T-helper 1 cell (primary cell): ENCODE data around the gene MARCHF5.
A peak's percentile ranks its signal among the peaks of the same experiment; 100 is the strongest.
"Not testable (repeated sequence)": the region's sequence is repeated elsewhere in the genome, so short reads cannot be mapped to it uniquely, and the experiment has no call there.

Experiments
- DNase-seq, 5 donors: peaks; one replicate each; pipeline ENCODE4 v3.0.0-alpha.2; 2012 to 2020

MARCHF5 gene

DNA sequence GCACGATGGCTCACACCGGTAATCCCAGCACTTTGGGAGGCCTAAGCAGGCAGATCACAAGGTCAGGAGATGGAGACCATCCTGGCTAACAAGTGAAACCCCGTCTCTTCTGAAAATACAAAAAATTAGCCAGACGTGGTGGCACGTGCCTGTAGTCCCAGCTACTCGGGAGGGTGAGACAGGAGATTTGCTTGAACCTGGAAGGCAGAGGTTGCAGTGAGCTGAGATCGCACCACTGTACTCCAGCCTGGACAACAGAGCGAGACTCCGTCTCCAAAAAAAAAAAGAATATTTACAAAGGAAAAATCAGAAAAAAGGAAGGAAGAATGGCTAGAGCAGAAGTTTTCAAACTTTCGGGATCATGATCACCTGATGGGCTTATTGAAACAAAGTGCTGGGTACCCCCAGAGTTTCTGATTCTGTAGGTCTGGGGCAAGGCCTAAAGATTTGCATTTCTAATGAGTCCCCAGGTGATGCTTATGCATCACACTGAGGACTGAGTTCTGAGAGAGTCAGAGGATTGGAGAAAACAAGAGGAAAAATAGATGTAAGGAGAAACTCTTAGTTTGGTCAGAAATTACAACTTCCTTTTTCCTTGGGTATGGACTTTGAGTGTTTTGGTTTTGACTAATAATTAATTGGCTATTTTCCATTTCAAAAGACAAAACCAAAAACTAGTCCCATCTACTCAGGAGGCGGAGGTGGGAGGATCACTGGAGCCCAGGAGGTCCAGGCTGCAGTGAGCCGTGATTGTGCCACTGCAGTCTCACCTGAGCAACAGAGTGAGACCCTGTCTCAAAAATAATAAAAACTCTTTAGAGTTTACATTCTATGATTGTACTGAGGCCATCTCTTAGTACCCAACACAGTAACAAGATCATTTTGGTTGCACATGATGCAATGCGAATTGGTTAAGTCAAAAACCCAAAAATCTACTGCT, 14.4 kb downstream of the MARCHF5 start:
- no peak for DNase-seq

DNA sequence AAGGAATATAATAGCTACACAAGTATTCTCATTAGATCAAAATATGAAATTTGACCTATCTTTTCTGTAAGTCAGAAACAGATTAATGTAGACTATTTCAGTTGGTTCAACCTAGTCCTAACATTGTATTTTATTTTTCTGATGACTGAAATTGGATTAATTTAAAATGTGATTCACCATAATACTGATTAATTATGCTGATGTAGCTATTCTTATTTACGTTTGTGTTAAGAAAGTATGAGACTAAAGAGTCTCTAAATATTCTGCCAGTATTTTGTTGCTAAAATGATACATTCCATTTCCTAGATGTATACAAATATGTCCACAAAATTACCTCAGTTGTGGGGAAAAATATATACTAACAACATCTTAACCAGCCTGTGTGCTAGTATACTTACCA, 18.3 kb downstream of the MARCHF5 start:
- no peak for DNase-seq

DNA sequence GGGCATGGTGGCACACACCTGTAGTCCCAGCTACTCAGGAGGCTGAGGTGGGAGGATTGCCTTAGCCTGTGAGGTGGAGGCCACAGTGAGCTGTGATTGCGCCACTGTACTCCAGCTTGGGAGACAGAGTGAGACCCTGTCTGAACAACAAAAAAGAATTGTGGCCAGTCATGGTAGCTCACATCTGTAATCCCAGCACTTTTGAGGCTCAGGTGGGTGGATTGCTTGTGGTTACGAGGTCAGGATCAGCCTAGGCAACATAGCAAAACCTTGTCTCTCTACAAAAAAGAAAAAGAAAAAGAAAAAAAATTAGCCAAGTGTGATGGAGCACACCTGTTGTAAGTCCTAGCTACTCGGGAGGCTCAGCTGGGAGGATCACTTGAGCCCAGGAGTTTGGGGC, 22.8 kb downstream of the MARCHF5 start:
- no peak for DNase-seq

DNA sequence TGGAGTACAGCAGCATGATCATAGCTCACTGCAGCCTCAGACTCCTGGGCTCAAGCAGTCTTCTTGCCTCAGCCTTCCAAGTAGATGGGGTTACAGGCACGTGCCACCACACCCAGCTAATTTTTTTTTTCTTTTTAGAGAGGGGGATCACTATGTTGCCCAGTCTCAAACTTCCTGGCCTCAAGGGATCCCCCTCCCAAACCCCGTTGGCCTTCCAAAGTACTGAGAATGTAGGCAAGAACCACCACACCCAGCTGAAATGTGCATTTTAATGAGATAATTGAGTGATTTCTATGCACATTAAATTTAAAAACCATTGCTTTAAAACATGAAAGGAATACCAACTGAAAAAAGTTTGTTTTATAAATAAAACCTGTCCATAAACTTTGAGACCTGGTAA, 25.6 kb downstream of the MARCHF5 start:
- DNase-seq: no peak

DNA sequence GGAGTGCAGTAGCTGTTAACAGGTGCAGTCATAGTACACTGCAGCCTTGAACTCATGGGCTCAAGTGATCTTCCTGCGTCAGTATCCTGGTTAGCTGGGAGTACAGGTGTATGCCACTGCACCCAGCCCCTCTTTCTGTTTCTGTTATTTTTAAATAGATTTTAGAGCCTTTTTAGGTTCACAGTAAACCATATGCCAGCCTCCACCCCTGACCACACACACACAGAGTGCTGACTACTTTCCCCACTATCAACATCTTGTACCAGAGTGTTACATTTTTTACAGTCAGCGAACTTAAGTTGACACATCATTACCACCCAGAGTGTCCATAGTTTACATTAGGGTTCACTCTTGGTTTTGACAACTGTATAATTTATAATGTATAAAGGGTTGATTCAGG, 32.1 kb downstream of the MARCHF5 start:
- no peak for DNase-seq

DNA sequence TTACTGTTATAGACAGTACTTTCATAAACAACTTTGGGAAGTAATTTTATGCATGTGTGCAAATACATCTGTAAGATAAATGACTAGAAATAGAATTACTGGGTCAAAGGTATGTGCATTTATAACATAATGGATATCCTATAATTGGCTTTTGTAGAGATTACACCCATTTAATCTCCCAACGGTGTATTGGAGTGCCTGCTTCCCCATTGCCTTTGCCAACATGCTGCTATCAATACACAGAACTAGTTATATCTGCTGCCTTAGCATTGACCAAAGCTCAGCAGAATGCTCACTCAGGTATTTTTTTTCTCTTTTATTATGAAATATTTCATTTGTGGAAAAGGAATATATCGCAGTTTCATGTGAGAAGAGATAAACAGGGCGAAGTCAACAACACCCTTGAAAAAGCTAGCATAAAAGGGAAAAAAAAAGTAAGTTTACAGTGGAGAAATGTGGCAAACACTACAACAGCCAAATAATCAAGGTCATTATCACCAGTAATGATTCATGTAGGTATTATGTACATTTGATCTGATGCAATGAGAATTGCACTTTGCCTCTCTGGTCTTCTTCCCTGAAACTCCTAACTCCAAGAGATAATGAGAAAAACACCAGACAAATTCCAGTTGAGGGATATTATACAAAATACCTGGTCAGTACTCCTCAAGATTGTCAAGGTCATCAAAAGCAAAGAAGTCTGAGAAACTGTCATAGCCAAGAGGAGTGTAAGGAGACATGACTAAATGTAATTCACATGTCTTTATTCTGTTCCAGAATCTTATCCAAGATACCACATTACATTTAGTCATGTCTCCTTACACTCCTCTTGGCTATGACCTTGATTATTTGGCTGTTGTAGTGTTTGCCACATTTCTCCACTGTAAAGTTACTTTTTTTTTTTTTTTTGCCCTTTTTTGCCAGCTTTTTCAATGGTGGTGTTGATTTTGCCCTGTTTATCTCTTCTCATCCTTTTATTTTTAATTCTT, 36.8 kb downstream of the MARCHF5 start:
- no peak for DNase-seq

DNA sequence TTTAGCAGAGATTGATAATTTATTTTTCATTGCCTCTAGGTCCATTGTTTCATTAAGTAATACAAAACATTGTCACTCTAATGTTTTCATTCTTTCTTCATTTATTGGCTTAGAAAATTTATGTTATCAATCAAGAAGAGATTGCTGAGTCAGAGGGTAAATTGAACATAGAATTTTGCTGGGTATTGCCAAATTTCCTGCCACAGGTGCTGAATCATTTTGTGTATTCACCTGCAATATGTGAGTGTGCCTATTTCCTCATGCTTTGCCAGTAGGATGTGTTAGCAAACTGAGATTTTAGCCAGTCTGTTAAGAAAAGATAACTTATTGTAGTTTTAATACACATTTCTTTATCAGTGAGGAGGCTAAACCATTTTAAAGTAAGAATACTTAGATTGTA, 38.0 kb downstream of the MARCHF5 start:
- no peak for DNase-seq

DNA sequence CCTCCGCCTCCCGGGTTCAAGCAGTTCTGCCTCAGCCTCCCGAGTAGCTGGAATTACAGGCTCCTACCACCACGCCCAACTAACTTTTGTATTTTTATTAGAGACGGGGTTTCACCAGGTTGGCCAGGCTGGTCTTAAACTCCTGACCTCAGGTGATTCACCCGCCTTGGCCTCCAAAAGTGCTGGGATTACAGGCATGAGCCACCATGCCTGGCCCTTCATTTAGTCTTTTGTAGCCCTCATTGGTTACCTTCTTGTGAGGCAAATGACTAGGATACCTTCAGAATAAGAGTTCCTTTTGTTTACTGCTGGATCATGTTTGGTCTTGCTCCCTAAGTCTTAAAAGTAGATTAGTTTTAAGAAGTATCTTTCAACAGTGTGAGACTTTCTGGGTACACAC, 39.0 kb downstream of the MARCHF5 start:
- DNase-seq: not testable (repeated sequence)

DNA sequence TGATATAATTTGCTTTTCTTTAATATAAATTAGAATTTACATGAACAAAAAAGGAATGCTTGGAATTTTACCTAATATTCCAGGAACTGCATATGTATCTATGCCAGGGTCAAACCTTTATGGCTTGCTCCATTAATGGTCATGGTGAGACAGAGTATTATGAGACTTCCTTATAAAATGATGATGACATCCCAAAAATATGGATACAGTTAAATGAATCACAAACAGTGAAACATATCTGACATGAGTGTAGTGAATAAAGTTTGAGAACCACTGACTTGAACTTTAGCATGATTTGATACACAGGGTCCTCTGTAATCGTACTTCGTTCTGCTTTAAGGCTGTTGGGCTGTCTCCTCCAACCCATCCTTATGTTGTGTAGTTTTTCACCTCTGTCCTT, 51.8 kb downstream of the MARCHF5 start:
- no peak for DNase-seq

DNA sequence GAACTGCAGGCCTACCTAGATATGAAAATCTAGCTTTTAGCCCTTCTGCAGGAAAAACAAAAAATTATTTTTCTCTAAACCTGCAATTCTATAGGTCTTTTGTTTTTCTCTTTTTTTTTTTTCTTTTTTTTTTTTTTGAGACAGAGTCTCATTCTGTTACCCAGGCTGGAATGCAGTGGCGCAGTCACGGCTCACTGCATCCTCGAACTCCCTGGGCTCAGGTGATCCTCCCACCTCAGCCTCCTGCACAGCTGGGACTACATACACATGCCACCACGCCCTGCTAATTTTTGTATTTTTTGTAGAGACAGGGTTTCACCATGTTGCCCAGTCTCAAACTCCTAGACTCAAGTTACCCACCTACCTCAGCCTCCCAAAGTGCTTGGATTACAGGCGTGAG, 54.6 kb downstream of the MARCHF5 start:
- DNase-seq: not testable (repeated sequence)

DNA sequence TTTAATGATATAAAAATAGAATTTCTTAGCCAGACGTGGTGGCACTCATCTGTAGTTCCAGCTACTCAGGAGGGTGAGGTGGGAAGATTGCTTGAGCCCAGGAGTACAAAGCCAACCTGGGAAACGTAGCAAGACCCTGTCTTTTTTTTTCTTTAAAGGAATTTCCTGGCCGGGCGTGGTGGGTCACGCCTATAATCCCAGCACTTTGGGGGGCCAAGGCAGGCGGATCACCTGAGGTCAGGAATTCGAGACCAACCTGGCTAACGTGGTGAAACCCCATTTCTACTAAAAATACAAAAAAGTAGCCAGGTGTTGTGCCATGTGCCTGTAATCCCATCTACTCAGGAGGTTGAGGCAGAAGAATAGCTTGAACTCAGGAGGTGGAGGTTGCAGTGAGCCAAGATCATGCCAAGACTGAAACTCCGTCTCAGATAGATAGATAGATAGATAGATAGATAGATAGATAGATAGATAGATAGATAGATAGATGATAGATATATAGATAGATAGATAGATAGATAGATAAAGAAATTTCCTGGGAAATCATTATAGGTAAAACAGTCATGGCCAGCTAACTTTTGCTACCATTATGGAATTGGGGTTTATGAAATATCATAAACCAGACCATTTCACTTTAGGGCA, 56.2 kb downstream of the MARCHF5 start:
- DNase-seq: not testable (repeated sequence)

DNA sequence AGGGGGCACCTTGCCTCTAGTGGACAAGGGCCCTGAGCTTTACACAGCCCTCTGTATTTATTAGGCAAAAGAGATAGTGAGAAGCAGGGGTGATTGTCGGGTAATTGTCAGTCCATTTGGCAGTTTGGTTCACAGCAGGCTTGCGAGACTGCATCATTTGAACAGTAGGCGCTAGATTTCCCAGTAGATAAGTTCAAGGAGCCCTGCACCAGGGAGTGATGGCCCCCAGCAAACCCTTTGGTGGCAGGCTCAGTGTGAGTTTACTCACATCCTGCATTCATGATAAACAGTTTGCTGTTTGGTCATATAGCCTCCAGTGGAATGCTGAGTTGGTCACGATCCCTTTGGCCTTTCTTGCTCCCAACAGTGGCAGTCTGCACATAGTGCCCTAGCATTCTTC, 59.4 kb downstream of the MARCHF5 start:
- DNase-seq: no peak

DNA sequence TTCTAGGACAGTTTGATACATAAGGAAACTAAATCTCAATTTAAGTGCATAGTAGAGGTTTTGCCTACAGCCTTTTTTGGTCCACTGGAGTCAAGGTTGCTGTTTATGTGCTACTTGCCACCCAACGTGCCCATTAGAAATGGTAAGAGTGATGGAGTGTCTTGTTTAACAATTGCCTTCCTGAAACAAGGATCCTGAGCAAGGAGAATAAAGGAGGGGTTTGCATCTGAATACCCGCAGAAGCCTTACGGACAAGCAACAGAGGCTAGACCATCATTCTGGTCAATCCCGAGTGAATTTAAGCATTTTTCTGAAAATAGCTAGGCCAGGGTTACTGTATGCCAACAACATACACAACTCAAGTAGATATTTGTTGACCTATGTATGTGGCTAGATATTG, 63.6 kb downstream of the MARCHF5 start:
- DNase-seq: no peak

DNA sequence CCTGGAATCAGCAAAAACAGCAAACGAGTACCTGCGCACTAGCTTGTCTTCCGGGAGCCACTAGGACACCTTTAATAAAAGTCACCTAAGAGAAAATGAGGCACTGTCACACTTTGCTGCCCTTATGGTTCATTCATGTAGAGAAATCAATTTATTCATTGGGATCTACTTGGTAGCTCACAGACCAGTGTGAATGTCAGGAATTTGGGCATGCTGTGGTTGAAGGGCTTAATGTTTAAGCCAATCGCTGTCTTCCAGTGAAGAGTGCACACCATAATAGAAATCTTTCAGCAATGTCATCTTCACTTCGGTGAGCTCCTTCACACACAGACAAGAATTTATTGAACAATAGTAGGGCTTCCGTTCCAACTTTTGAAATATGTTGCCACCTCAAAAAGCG, 65.1 kb downstream of the MARCHF5 start:
- no peak for DNase-seq

DNA sequence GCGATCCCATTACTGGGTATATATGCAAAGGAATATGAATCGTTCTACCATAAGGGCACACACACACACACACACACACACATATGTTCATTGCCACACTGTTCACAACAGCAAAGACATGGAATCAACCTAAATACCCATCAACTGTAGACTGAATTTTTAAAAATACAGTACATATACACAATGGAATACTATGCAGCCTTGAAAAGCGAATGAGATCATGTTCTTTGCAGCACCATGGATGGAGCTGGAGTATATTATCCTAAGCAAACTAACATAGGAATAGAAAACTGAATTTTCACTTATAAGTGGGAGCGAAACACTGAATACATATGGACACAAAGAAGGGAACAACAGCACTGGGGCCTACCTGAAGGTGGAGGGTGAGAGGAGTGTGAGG, 72.5 kb downstream of the MARCHF5 start:
- DNase-seq: no peak

DNA sequence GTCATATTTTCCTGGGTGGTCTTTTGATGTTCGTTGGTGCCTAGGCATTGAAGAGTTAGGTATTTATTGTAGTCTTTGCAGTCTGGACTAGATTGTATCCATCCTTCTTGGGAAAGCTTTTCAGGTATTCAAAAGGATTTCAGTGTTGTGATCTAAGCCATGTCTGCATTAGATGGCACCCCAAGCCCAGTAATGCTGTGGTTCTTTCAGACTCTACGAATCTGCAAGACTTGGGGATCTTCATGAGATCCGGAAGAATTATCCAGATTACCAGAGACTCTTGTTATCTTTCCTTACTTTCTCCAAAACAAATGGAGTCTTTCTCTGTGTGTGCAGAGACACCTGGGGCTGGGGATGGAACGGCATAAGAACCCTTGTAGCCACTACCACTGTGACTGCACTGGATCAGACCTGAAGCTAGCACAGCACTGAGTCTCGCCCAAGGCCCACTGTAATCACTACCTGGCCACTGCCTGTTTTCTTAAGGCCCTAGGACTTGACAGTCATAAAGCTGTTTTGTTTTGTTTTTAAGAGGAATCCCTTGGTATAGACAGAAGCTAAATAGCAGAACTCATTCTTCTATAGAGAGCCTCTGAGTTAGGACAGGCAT, 75.5 kb downstream of the MARCHF5 start:
- DNase-seq: no peak

DNA sequence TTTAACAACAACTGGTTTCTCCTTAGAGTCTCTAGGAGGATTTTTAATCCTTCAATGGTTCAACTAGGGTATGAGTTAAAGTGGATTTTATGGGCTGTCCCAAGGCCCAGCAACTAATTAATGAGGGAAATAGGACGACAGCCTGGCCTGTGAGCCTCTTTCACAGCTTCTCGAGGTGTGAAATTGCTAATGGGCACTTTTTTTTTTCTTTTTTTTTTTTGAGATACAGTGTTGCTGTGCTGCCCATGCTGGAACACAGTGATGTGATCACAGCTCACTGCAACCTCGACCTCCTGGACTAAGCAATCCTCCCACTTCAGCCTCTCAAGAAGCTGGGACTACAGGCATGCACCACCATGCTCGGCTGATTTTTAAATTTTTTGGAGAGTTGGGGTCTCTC, 87.0 kb downstream of the MARCHF5 start:
- no peak for DNase-seq

DNA sequence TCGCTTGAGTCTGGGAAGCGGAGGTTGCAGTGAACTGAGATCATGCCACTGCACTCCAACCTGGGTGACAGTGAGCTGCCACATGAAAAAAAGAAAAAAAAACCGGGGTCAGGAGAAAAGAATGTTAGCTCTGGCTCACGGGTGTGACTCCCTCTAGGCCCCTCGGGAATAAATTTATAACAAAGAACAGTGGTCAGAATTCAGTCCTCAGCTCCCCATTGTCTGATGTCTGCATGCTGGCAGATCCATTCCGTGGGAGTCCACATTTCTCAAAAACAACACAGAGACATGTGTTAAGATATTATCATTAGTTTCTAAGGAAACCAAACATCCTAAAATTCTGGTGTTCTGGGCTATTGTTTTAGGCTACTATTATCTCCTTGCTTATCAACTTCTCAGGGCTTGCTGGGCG, 90.6 kb downstream of the MARCHF5 start:
- DNase-seq: no peak

DNA sequence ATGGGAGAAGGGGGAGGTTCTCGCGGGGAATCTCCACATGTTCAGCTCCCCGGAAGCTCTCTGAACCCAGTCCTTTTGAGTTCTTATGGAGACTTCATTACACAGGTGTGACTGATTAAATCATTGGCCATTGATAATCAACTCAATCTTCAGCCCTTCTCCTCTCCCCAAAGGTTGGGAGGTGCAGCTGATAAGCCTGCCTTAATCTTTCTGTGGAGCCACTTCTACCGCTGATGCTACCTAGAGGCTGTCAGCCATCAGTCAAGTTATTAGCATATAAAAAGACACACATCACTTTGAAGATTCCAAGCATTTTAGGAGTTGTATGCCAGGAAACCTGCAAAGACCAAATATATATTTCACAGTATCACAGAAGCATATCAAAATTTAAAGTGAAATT, 91.7 kb downstream of the MARCHF5 start:
- DNase-seq: no peak

DNA sequence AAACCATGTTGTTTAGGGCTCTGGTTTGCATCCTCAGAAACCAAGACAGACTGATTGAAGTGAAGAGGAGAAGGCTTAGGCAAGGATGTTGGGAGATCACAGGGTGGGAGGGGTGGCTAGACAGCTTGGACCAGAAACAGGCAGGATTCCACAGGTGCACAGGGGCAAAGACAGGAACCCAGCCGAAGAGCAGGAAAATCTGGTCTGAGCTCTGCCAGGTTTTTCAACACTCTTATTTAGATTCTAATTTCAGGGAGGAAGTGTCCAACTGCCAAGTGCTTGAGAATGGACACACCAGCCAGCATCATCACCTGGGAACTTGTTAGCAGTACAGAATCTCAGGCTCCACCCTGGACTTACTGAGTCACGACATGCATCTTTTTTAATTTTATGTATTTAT, 93.8 kb downstream of the MARCHF5 start:
- no peak for DNase-seq

DNA sequence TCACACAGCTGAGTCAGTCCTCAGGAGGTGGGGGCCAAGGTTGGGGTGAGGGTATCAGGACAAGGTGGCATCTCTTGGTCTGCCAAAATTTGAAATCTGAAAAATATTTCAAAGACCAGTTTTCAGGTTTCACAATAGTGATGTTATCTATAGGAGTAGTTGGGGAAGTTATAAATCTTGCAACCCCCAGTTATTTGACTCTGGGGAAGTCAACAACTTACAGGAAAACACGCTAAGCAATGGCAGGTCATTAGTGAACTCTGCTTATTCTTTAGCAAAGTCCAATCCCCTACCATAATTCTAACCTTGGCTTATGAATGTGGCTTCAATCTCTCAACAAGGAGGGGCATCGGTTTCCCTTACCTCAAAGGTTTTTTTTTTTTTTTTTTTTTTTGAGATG, 94.9 kb downstream of the MARCHF5 start:
- DNase-seq: no peak

DNA sequence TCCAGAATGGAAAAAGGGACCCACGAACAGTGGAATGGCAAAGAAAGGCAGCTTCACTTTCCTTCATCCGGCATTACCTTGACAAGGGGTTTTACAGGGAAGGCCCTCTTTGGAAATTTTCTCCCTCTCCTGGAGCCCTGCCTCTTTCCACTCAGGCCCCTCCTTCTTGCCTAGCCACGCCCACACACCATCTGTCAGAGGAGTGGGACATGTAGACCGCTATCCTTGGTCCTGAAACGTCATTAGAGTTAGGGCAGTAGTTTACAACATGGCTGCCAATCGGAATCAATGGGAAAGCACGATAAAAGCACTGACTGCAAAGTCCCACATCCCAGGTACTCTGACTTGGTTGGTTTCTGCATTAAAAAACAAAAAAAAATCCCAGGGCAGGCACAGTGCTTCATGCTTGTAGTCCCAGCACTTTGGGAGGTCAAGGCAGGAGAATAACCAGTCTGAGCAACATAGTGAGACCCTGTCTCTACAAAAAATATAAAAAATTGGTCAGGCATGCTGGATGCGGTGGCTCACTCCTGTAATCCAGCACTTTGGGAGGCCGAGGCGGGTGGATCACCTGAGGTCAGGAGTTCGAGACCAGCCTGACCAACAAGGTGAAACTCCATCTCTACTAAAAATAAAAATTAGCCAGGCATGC, 96.4 kb downstream of the MARCHF5 start:
- DNase-seq: peak in 1 of 5 donors; percentile 8
